Aorta (tissue), 5 donors: Measurements from ENCODE around the gene ZNF862. TPM values are rescaled to one million over a fixed set of nuclear protein-coding genes. Genes with fewer than 3 reads are reported as not detected.

Experiments used
- ATAC-seq: fragments of 200-7000 bp; cut with Tn5 transposase; one replicate; pipeline ENCODE4 v1.9.1; 2022; ENCODE audit warnings: moderate library complexity; ENCODE audit not compliant: low FRiP score
- DNase-seq, 2 donors: peaks; one replicate each; pipeline ENCODE4 v3.0.0-alpha.2; 2020
- H3K27ac ChIP-seq, 2 donors: one replicate each; pipeline ENCODE4 v1.5.1; 2013; ENCODE audit warnings: low read length in 2 of 2, mild to moderate bottlenecking in 2 of 2, moderate library complexity in 2 of 2, control low read depth in 1 of 2, inconsistent platforms in 1 of 2, low read depth in 1 of 2
- H3K27me3 ChIP-seq, 2 donors: one replicate each; pipeline ENCODE4 v1.6.1; 2013; ENCODE audit warnings: control low read depth in 1 of 2, low read length in 1 of 2, mild to moderate bottlenecking in 1 of 2, moderate library complexity in 1 of 2; ENCODE audit not compliant: insufficient read depth in 2 of 2, control insufficient read depth in 1 of 2
- H3K36me3 ChIP-seq, 2 donors: one replicate each; pipeline ENCODE4 v1.6.1; 2013; ENCODE audit warnings: control low read depth in 1 of 2, low read length in 1 of 2, mild to moderate bottlenecking in 1 of 2; ENCODE audit not compliant: insufficient read depth in 2 of 2, control insufficient read depth in 1 of 2
- H3K4me1 ChIP-seq, 2 donors: one replicate each; pipeline ENCODE4 v1.6.1; 2013; ENCODE audit warnings: low read length in 2 of 2, control low read depth in 1 of 2, mild to moderate bottlenecking in 1 of 2, moderate library complexity in 1 of 2; ENCODE audit not compliant: insufficient read depth in 2 of 2, control insufficient read depth in 1 of 2
- H3K4me3 ChIP-seq, 2 donors: one replicate each; pipeline ENCODE4 v1.5.1; 2013; ENCODE audit warnings: low read length in 2 of 2, control low read depth in 1 of 2, mild to moderate bottlenecking in 1 of 2
- H3K9me3 ChIP-seq: one replicate; pipeline ENCODE4 v1.6.1; 2013; ENCODE audit warnings: mild to moderate bottlenecking, low read length; ENCODE audit not compliant: control insufficient read depth
- WGBS, 2 donors: extraction: QIAGEN DNeasy Blood & Tissue Kit; methylation state at CpG; one replicate each; pipeline ENCODE4 v1.1.7; 2013; 5-methylcytosine and 5-hydroxymethylcytosine counted together
- intact Hi-C, 2 donors: fragments of 100-400 bp; cut with DNase I; formaldehyde crosslinking; loops; one replicate each; pipeline versions ENCODE4 v1.14.2 to v1.15.0; 2022
- polyA plus RNA-seq, 2 donors: library from polyadenylated mRNA; stranded (reverse); fragments of 200-250 nt; gene quantifications; one replicate each; pipeline ENCODE4 v1.2.3, GENCODE V29; 2013
- total RNA-seq, 2 donors: library from RNA; stranded (reverse); fragmentation: NEBNext Ultra II Directional; extraction: Animal tissue kit (Norgen Biotek cat#: 25700); gene quantifications; one replicate each; pipeline ENCODE4 v1.2.1, GENCODE V29; 2021
- donor health status: healthy with polysubstance abuse.
- donor health status: Bipolar disorder and iron deficiency.
- donor health status: DM: no; HTN: no; CAD: no.
- donor health status: DM: no; HTN: no; CAD: no.
- donor health status: DM: yes; HTN: yes; CAD: no.

The ZNF862 gene
- total and polyA plus RNA-seq, 4 donors, result 2.9 to 30.1 (median 11.9) TPM

- no peaks in the 10 kb centered on the region for H3K27me3 ChIP-seq
- H3K36me3 ChIP-seq, result peaks cover 3 to 6% of the 10 kb centered on the region in 2 donors
- 93 to 94% methylated on average over 4 of the region's 4 CpGs for WGBS, 2 donors
- DNase-seq, result no peak
- H3K4me3 ChIP-seq, result no peak overlapping the region
- H3K9me3 ChIP-seq, result no peaks in the 10 kb centered on the region
- no peak for ATAC-seq
- no peaks in the 10 kb centered on the region for H3K4me1 ChIP-seq
- H3K27ac ChIP-seq, result no peak overlapping the region
- intact Hi-C loops, result no loop called here
Observed at GRCh38 chr7:149863500-149863899, 25.3 kb downstream of the ZNF862 start.

- Histone ChIP-seq H3K9me3 (no peaks in the 10 kb centered on the region), H3K36me3 (peaks cover 3 to 6% of the 10 kb centered on the region in 2 donors), H3K27ac (no peak overlapping the region), H3K4me3 (no peak overlapping the region), H3K27me3 (no peaks in the 10 kb centered on the region), H3K4me1 (no peaks in the 10 kb centered on the region)
- WGBS, 2 donors, result 88 to 96% methylated on average over 8 of the region's 8 CpGs
- no peak for DNase-seq
- intact Hi-C loops, result no loop called here
- no peak for ATAC-seq
Observed at GRCh38 chr7:149864023-149864422, 25.8 kb downstream of the ZNF862 start.

GRCh38 chr7:149864751-149865150, 26.6 kb downstream of the ZNF862 start:
- 92 to 93% methylated on average over 12 of the region's 12 CpGs for WGBS, 2 donors
- Histone ChIP-seq H3K4me1 (no peaks in the 10 kb centered on the region), H3K4me3 (no peak overlapping the region), H3K27me3 (no peaks in the 10 kb centered on the region), H3K9me3 (no peaks in the 10 kb centered on the region), H3K27ac (no peak overlapping the region), H3K36me3 (peaks cover 3 to 6% of the 10 kb centered on the region in 2 donors)
- intact Hi-C loops, result no loop called here
- no peak for DNase-seq
- ATAC-seq, result no peak

- no peak for DNase-seq
- peaks cover 3 to 6% of the 10 kb centered on the region in 2 donors for H3K36me3 ChIP-seq
- H3K27ac ChIP-seq, result no peak overlapping the region
- ATAC-seq, result no peak
- WGBS, 2 donors, result 79 to 87% methylated on average over 6 to 7 of the region's 7 CpGs
- H3K4me1 ChIP-seq, result no peaks in the 10 kb centered on the region
- no peaks in the 10 kb centered on the region for H3K9me3 ChIP-seq
- H3K4me3 ChIP-seq, result no peak overlapping the region
- intact Hi-C loops, result no loop called here
- H3K27me3 ChIP-seq, result no peaks in the 10 kb centered on the region
Observed at GRCh38 chr7:149865437-149865836, 27.3 kb downstream of the ZNF862 start.

- intact Hi-C loops, result no loop called here
- Histone ChIP-seq H3K4me1 (no peaks in the 10 kb centered on the region), H3K36me3 (peaks cover 3% of the 10 kb centered on the region in 2 donors), H3K27ac (no peak overlapping the region), H3K27me3 (no peaks in the 10 kb centered on the region), H3K9me3 (no peaks in the 10 kb centered on the region), H3K4me3 (no peak overlapping the region)
- DNase-seq (no peak), ATAC-seq (no peak)
- 91% methylated on average over 15 to 16 of the region's 16 CpGs for WGBS, 2 donors
Observed at GRCh38 chr7:149866139-149866778, 28.1 kb downstream of the ZNF862 start.

GRCh38 chr7:149866779-149867447, 28.7 kb downstream of the ZNF862 start:
- no peaks in the 10 kb centered on the region for H3K9me3 ChIP-seq
- WGBS, 2 donors, result 61 to 62% methylated on average over 11 of the region's 11 CpGs
- intact Hi-C loops, result no loop called here
- H3K4me1 ChIP-seq, result no peaks in the 10 kb centered on the region
- H3K4me3 ChIP-seq, result no peak overlapping the region
- H3K36me3 ChIP-seq, result peaks cover 3% of the 10 kb centered on the region in 2 donors
- H3K27me3 ChIP-seq, result no peaks in the 10 kb centered on the region
- ATAC-seq (no peak), DNase-seq (no peak)
- no peak overlapping the region for H3K27ac ChIP-seq

- intact Hi-C loops, result no loop called here
- H3K4me3 ChIP-seq, result no peak overlapping the region
- no peak overlapping the region for H3K27ac ChIP-seq
- 82 to 83% methylated on average over 25 of the region's 25 CpGs for WGBS, 2 donors
- H3K9me3 ChIP-seq, result no peaks in the 10 kb centered on the region
- H3K36me3 ChIP-seq, result peaks cover 0 to 3% of the 10 kb centered on the region in 2 donors
- DNase-seq (no peak), ATAC-seq (no peak)
- no peaks in the 10 kb centered on the region for H3K27me3 ChIP-seq
- H3K4me1 ChIP-seq, result no peaks in the 10 kb centered on the region
Observed at GRCh38 chr7:149867762-149868622, 29.8 kb downstream of the ZNF862 start.

GRCh38 chr7:149868623-149869290, 30.6 kb downstream of the ZNF862 start:
- WGBS, 2 donors, result 69 to 75% methylated on average over 7 of the region's 7 CpGs
- Histone ChIP-seq H3K4me3 (no peak overlapping the region), H3K27me3 (no peaks in the 10 kb centered on the region), H3K36me3 (peaks cover 0 to 3% of the 10 kb centered on the region in 2 donors), H3K4me1 (no peaks in the 10 kb centered on the region), H3K27ac (no peak overlapping the region), H3K9me3 (no peaks in the 10 kb centered on the region)
- DNase-seq, result no peak
- ATAC-seq, result no peak
- intact Hi-C loops, result no loop called here
